HG02642 (cell line): ENCODE measurements around the gene FYCO1.

ENCODE experiments used
- ATAC-seq: cut with Tn5 transposase; IDR thresholded peaks from one replicate; pipeline ENCODE4 v1.9.1; 2021; ENCODE audit warnings: mild to moderate bottlenecking; ENCODE audit not compliant: unreplicated experiment, poor library complexity

Gene FYCO1

DNA sequence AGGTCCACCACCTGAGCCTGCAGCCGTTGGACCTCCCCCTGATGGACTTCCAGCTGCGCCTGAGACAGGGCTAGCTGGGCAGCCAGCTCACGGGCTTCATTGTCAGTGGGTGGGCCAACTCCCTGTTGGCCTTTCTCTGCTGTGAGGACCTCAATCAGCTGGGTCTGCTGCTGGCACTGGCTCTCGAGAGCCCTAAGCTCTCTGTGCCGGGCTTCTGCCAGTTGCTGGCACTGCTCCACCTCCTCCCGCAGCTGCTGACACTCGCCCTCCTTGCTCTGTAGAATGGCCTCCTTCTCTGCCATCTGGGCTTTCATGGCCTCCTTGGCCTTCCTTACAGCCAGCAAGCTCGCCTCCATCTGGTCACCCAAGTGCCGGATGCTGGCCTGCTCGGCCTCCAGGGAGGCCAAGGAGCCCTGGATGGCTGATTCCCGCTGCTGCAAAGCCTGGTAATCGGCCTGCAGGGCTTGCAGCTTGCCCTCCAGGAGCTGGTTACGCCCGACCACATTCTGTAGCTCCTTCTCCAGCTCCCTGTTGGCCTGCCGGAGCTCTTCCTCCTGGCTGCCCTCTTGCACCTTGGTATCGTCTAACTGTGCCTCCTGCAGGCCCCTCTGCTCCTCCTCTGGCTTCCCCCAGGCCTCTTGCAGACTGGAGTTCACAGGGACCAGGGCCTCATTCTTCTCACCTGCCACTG is 28.5 kb downstream of the FYCO1 start:
- no peak for ATAC-seq

DNA sequence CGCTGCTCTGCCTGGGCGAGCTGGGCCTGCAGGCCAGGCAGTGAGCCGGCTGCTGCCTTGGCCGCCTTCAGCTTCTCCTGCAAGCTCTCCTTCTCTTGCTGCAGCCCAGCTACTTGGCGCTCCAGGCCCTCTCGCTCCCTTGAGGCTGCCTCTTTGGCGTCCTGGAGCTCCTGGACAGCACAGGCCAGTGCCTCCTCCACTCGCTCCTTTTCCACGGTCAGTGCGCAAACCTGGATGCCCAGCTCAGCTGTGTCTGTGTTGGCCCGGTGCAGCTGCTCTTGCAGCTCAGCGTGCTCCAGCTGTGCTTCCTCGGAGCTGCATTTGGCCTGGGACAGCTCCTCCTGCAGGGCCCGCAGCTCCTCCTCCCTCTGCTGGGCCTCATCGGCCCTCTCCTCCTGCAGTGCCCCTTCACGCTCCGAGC is 29.2 kb downstream of the FYCO1 start:
- ATAC-seq = no peak

DNA sequence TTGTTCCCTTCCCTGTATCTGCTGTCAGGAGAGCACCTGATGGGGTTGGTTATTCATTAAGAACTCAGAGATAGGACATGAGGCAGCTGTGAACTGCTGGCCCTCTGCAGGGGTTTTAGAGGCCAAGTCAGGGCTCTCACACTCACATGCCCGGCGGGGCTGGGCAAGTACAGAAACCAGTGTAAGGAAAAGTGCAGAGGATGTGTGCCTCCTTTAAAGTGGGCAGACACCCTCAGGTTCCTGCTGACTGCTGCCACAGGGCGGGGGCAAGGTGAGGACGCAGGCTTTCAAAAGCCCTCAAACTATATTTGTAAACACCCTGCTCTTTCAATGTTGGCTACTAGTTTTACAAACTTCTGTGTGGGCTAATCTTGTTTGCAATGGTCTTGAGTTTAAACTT is 30.0 kb downstream of the FYCO1 start:
- no peak for ATAC-seq

GRCh38 chr3:45965253-45965652 is 30.4 kb downstream of the FYCO1 start:
- ATAC-seq = no peak

- ATAC-seq = peak; percentile 46
Observed at GRCh38 chr3:45964139-45964538, 31.5 kb downstream of the FYCO1 start.

- peak; percentile 56 for ATAC-seq
Observed at GRCh38 chr3:45962033-45962432, 33.6 kb downstream of the FYCO1 start.

DNA sequence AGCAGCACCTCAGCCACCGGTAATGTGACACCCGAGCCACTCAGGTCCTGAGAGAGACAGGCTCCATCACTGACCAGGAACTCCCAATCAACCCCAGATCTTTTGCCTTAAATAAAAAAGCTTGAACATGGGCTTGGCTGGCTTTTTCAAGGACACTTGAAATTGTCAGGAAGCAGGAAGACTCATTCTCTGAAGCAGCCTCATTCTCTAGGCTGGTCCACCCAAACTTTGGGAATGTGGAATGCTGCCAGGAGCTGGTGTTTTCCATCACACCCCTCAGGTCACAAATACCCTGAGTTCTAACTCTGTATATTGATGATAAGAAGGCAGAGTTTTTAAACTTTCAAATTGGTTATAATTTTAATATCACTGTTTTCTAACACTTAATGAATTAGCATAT is 35.3 kb downstream of the FYCO1 start:
- no peak for ATAC-seq

GRCh38 chr3:45959201-45959600 is 36.4 kb downstream of the FYCO1 start:
- no peak for ATAC-seq

DNA sequence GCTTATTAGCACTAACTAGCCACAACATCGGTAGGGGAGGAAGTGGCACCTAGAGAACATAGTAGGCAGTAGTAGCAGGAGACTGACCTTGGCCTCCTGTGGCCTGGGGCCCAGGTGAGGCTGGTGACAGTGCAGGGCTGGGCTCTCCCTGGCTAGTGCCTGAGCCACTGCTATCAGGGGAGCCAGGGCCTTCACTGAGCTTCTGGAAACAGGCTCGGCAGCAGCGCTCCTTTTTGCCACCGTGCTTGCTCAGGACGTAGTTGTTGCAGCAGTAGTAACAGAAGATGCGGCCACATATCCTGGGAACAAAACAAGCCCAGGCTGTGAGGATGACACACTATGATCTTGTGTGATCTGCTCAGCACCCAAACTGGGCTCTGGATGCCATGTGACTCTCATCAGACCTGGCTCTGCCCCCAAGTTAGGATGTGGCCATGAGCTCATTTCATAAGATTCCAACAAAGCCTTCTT is 37.3 kb downstream of the FYCO1 start:
- no peak for ATAC-seq

DNA sequence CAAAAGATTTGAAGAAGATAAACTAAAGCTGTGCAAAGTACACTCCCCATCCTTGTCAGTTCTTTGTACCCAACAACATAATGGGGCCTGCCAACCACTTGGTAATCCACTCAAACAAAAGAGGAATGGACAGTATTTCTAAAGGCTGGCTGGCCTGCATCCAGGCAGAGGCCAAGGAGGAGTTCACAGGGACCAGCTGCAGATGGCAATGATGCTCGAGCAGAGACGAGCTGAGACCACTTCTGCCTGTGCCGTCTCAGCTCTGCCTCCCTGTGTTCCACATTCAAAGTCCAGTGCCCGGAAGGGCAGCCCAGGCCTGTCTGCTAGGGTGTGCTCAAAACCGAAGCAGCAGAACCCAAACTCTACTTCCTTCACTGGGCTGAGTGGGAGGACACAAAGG is 38.0 kb downstream of the FYCO1 start:
- ATAC-seq = no peak

GRCh38 chr3:45955706-45956105 is 39.9 kb downstream of the FYCO1 start:
- ATAC-seq = no peak

DNA sequence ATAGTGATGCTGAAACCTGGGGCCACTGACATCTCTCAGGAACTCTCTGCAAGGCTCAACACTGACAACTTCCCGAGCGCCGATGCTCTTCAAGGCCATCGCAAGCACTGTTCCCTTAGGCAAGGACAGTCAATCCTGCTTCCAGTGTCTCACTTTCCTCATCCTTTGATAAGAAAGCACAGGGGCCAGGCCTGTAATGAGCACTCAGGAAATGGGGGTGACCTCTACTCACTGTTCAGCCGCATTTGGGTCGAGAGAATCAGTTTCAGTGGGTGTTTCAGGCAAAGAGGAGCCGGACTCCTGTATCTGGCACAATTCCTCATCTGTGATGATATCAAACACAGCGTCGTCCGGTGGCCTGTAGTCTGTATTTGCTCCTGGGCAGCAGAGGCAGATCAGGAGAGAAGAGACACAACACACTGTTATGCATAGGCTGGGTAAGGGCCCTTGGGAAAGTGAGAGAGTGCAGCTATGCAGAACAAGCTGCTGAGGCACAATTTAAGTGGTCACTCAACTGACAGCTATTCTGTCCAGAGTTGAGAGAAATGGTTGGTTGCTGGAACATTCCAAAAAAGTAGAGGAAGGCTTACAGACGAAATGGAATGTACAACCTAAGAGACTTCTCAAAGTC is 40.5 kb downstream of the FYCO1 start:
- no peak for ATAC-seq

DNA sequence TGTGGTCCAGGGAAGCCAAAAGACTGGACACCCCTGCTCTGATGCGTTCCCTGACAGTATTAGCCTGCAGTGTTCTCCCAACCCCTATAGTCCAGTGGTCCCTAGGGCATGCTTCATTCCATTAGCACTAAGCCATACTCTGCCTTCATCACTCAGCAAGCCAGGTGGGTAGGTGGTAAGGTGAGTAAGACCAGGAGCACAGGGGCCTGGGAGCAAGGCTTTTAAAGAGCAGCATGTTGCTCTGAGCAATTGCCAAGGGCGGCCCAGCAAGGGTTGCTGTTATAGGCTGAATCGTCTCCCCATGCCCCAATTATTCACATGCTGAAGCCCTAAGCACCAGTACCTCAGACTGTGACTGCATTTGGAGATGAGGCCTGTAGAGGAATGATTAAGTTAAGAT is 41.3 kb downstream of the FYCO1 start:
- ATAC-seq = no peak

DNA sequence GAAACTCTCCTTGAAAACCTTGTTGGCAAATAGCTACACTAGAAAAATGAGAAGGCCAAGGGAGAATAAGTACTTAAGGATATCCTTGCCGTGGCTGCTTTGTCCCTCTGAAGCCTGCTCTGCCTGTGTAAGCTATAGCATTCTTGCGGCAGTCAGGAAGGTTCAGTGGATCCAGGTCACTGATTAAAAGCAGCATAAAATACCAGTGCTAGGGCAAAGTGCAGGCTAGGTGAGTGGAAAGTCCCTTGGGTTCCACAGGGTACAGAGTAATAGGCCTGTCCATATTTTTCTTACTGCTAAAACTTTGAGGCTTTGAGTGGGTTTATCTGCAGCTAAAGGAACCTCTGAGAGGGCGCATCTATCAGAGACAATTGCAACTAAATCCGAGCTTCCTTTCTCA is 42.1 kb downstream of the FYCO1 start:
- ATAC-seq = no peak

GRCh38 chr3:45952456-45952855 is 43.2 kb downstream of the FYCO1 start:
- ATAC-seq = no peak

- ATAC-seq = no peak
Observed at GRCh38 chr3:45951946-45952345, 43.7 kb downstream of the FYCO1 start.

DNA sequence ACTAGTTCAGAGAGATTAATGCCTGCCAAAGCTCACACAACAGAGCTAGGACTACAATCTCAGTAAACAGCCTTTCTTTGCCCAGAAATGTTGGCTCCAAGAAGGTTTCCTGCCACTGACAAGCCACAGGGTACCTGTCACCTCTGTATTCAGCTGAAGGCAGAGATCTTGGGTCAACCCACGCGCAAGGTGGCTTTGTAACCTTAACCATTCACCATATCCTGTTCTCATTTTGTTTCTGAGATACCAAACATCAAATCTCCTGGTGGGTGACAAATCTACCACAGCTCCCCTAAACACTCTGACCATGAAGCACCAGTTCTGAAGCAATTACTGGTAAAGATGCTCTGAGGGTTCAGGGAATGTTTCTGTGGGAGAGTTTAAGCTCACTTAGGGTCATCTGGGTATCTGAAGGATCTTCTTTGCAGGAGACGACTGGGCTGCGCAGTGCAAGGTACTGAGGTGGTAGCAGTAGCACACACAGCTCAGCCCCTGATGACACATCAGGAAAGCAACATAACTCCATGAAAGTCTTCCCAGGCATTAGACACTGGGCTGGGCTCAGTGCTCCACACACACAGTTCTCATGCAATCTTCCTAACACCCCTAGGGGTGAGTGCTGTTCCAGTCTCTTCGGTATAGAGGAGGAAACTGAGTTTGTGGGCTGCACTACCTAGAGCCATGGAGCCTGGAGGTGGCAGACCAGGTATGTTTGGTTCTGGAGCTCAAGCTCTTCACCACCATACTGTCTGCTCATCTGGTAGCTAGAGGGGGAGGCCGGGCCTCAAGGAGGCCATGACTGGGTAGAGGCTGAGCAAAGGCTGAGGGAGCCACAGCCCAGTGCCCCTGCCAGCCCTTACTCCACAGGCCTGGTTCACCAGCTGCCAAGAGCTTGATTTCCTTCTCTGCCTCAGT is 44.7 kb downstream of the FYCO1 start:
- ATAC-seq = no peak

- ATAC-seq = no peak
Observed at GRCh38 chr3:45950131-45950530, 45.5 kb downstream of the FYCO1 start.

GRCh38 chr3:45949432-45949831 is 46.2 kb downstream of the FYCO1 start:
- no peak for ATAC-seq

DNA sequence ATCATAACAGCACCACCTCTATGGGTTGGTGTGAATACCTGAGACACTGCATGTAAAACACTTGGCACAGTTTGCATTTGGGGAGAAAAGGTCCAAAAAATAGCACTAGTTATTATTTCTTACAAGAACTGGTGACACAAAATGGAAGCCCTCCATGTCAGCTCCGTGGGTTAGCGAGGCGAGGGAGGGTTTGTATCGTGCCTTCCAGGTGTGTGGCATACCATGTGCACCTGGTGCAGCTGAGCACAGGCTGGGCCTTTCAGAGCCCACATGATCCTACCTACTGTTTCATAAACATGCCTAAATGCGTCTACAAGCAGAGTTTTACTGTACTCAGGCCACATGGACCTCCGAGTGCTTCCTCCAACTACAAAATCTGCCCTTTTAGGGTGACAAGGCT is 46.7 kb downstream of the FYCO1 start:
- ATAC-seq = no peak

DNA sequence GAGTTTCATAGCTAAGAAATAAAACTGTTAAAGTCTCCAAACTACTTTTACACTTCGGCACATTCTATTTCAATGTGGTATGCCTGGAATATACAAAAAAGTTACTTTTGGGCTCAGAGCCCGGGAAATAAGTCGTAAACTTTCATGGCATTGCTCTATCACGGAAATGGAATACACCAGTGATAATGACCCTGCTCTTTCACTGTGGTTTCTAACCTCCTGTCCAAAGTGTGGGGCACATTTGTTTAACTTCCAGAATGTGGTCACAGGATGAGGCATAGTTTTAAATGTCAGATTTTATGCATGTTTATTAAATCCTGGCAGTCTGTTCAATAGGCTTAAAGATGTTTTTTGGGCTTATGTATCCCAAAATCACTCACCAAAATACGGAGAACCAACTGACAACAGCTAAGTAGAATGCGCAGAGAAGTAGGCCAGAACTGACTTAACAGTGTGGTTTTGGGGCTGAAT is 47.3 kb downstream of the FYCO1 start:
- ATAC-seq = no peak
